ENCODE data around the gene EEIG1.
A peak's percentile ranks its signal among the peaks of the same experiment; 100 is the strongest.

EEIG1 gene

GRCh38 chr9:127980060-127980705 lies 606 bp downstream of the EEIG1 start:
- Histone ChIP-seq H3K4me3 (peak overlapping the region; percentile 83 to 95 (median 90)), H3K27ac (peak overlapping the region; percentile 52 to 80 (median 74); a peak in 21 of 22 replicates), H3K9ac (peak overlapping the region; percentile 78 to 89 (median 85)), H3K9me3 (replicated peaks in 1 of 11) (no peaks in the 10 kb centered on the region), H3K27me3 (peaks cover 0 to 15% (median 6%) of the 10 kb centered on the region in 11 experiments; a peak in 9 of 22 replicates), H3K36me3 (no peaks in the 10 kb centered on the region), H3K4me2 (peak overlapping the region; percentile 86 to 100 (median 98)), H3K4me1 (peaks cover 50 to 92% (median 87%) of the 10 kb centered on the region in 10 experiments), H4K20me1 (peaks cover 22 to 55% (median 52%) of the 10 kb centered on the region in 11 experiments; a peak in 20 of 22 replicates)
- no peak for TF ChIP-seq Cebpa-rat (IDR thresholded peaks at IDR 0.05)

DNA sequence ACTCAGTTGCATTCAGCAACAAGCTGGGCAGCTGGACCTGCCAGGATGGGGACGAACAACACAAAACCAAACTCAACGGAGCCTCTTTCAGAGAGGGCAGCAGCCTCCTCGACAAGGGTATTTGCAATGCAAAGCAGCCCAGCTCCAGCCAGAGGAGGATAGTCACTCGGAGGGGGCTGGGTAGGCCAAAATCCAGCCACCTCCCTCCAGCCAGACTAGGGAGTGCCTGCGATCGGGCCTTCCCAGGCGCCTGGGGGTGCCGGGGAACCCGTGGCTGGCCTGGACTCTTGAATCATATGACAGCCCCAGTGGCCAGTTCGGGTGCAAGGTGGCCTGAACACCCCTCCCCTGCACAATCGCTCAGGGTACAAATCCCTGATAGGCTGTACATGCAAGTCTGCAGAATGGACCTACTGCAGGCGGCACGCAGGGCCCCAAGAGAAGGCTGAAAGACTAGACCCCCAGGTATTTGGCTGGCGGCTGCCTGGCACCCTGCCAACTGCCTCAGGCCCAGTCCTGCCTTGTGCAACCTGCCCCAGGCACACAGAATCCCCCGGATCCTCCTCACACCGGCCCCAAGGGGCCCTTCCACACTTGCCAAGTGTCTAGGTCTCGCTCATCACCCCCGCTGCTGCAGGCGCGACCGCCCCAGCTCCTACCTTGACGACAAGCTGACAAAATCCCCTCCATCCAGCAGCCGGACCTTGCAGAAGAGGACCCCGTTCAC lies 1.3 kb downstream of the EEIG1 start:
- peak overlapping the region; percentile 78 to 89 (median 85) for H3K9ac ChIP-seq
- peak overlapping the region; percentile 83 to 95 (median 90) for H3K4me3 ChIP-seq
- TF ChIP-seq Cebpa-rat (IDR thresholded peaks at IDR 0.05) = no peak
- peaks cover 0 to 15% (median 6%) of the 10 kb centered on the region in 11 experiments; a peak in 9 of 22 replicates for H3K27me3 ChIP-seq
- H3K4me2 ChIP-seq = peak overlapping the region; percentile 86 to 100 (median 98)
- peaks cover 50 to 92% (median 87%) of the 10 kb centered on the region in 10 experiments for H3K4me1 ChIP-seq
- no peaks in the 10 kb centered on the region for H3K36me3 ChIP-seq
- H4K20me1 ChIP-seq = peaks cover 29 to 62% (median 58%) of the 10 kb centered on the region in 11 experiments; a peak in 20 of 22 replicates
- peak overlapping the region in 2 of 11 experiments; percentile 74 to 76; a peak in 4 of 22 replicates for H3K27ac ChIP-seq
- H3K9me3 ChIP-seq (replicated peaks in 1 of 11) = no peaks in the 10 kb centered on the region

DNA sequence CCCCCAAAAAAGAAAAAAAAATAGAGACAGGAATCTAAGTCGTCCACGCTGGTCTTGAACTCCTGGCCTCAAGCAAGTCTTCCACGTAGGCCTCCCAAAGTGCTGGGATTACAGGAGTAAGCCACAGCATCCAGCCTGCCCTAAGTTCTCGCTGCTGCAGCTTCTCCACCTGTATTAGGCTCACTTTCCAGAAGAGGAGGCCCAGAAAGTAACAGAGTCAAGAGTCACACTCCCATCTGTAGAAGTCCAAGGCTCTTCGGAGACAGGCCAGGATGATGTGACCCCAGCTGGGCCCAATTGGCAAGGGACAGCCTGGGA lies 1.8 kb downstream of the EEIG1 start:
- Histone ChIP-seq H4K20me1 (peaks cover 34 to 67% (median 64%) of the 10 kb centered on the region in 11 experiments; a peak in 20 of 22 replicates), H3K4me3 (peak overlapping the region; percentile 83 to 95 (median 90)), H3K4me1 (peaks cover 50 to 92% (median 87%) of the 10 kb centered on the region in 10 experiments), H3K36me3 (no peaks in the 10 kb centered on the region), H3K9ac (peak overlapping the region; percentile 78 to 89 (median 85); a peak in 17 of 22 replicates), H3K9me3 (replicated peaks in 1 of 11) (no peaks in the 10 kb centered on the region), H3K4me2 (peak overlapping the region; percentile 86 to 100 (median 98)), H3K27ac (no peak overlapping the region), H3K27me3 (peaks cover 0 to 15% (median 6%) of the 10 kb centered on the region in 11 experiments; a peak in 9 of 22 replicates)
- TF ChIP-seq Cebpa-rat (IDR thresholded peaks at IDR 0.05) = no peak

DNA sequence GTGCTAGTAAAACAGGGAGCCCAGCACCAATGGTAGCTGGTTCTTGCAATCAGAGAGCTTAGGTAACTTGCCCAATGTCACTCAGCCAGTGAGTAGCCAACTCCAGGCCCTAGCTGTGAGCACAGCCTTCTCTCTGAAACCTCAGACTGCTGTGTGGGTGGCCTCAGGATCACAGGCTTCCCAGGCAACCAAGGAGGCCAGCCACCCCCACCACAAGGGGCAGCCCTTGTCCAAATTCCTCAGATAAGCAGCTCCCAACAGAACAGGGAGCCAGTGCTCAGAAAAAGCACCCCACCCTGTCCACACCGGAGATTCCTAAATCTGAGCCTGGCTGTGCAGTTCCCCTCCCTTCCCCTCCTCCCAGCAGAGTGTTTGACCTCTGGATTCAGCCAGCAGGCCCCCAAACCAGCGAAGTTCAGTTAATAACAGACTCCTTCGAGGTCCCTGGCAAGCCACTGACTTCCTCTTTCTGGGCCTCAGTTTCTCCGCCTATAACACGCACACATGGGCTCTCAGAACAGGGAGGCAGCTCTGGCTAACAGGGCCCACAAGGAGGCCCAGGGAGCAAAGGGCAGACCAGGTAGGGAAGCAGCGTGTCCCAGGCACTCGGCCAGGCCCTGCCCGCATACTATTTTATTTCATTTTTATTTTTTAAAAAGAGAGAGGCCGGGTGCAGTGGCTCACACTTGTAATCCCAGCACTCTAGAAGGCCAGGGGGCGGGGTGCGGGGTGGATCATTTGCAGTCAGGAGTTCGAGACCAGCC lies 2.7 kb downstream of the EEIG1 start:
- Histone ChIP-seq H3K9me3 (replicated peaks in 1 of 11) (no peaks in the 10 kb centered on the region), H3K4me2 (peak overlapping the region; percentile 86 to 100 (median 98)), H3K36me3 (no peaks in the 10 kb centered on the region), H3K4me3 (0 out of 20 replicates have a peak overlapping the region, but pooled peaks of 2 of the 10 experiments have one; percentile 0 to 86), H4K20me1 (peaks cover 43 to 76% (median 73%) of the 10 kb centered on the region in 11 experiments; a peak in 20 of 22 replicates), H3K9ac (peak overlapping the region in 8 of 11 experiments; percentile 27 to 89 (median 44); a peak in 13 of 22 replicates), H3K27ac (peak overlapping the region in 1 of 11 experiments; percentile 11; a peak in 1 of 22 replicates), H3K27me3 (peaks cover 0 to 15% (median 6%) of the 10 kb centered on the region in 11 experiments; a peak in 9 of 22 replicates), H3K4me1 (peaks cover 50 to 92% (median 87%) of the 10 kb centered on the region in 10 experiments)
- no peak for TF ChIP-seq Cebpa-rat (IDR thresholded peaks at IDR 0.05)

DNA sequence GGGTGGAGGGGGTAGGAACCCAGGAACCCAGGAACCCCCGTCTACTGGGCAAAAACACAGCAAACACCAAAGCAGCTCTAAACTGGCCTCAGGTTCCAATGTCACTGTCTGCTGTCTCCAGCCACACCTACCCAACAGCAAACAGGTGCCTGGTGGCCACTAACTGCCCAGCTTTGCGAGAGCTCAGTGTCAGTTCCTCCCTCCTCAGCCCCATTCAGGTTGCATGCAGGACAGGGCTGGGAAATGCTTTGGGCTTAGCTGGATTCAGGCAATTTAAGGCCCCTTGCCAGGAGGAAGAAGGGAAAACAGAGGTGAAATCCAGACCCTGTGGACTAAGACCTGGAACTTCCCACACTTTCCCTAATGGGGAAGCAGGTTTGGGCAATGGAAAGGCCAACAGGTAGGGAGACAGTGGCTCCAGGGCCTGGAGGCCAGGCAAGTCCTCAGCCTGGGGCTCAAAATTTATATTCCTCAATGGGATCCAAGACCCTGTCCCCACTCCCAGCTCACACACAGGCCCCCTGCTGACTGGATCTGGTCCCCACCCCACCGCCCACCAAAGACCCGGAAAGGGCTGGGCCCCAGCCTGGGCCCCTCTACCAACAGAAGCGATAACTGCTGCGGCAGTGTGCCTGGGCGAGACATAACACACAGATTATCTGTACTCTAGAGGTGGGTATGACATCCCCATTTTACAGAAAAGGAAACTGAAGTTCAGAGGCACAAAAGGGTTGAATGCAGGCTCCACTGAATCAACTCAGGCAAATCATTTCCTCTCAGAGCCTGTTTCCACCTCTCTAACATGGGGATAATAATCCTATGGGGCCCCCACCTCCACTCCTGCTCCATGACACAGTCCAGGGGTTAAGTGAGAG lies 3.5 kb downstream of the EEIG1 start:
- TF ChIP-seq Cebpa-rat (IDR thresholded peaks at IDR 0.05) = no peak
- H3K4me2 ChIP-seq = peak overlapping the region; percentile 86 to 100 (median 98)
- no peaks in the 10 kb centered on the region for H3K36me3 ChIP-seq
- H3K9ac ChIP-seq = peak overlapping the region in 8 of 11 experiments; percentile 27 to 89 (median 44); a peak in 8 of 22 replicates
- H3K9me3 ChIP-seq (replicated peaks in 1 of 11) = no peaks in the 10 kb centered on the region
- peaks cover 0 to 15% (median 6%) of the 10 kb centered on the region in 11 experiments; a peak in 9 of 22 replicates for H3K27me3 ChIP-seq
- no peak overlapping the region for H3K27ac ChIP-seq
- H3K4me1 ChIP-seq = peaks cover 52 to 92% (median 87%) of the 10 kb centered on the region in 10 experiments
- H4K20me1 ChIP-seq = peaks cover 51 to 84% (median 81%) of the 10 kb centered on the region in 11 experiments; a peak in 21 of 22 replicates
- no peak overlapping the region for H3K4me3 ChIP-seq

- no peak overlapping the region for H3K27ac ChIP-seq
- H3K4me3 ChIP-seq = no peak overlapping the region
- H4K20me1 ChIP-seq = peaks cover 53 to 92% (median 88%) of the 10 kb centered on the region in 11 experiments; a peak in 21 of 22 replicates
- peaks cover 0 to 15% (median 6%) of the 10 kb centered on the region in 11 experiments; a peak in 9 of 22 replicates for H3K27me3 ChIP-seq
- H3K9me3 ChIP-seq (replicated peaks in 1 of 11) = no peaks in the 10 kb centered on the region
- no peak for TF ChIP-seq Cebpa-rat (IDR thresholded peaks at IDR 0.05)
- H3K4me2 ChIP-seq = peak overlapping the region in 8 of 11 experiments; percentile 28 to 92 (median 58); a peak in 10 of 22 replicates
- peaks cover 54 to 92% (median 87%) of the 10 kb centered on the region in 10 experiments for H3K4me1 ChIP-seq
- no peaks in the 10 kb centered on the region for H3K36me3 ChIP-seq
- H3K9ac ChIP-seq = no peak overlapping the region
Measured at GRCh38 chr9:127976498-127976897, 4.3 kb downstream of the EEIG1 start.

- Histone ChIP-seq H3K4me3 (no peak overlapping the region), H3K4me1 (peaks cover 59 to 96% (median 92%) of the 10 kb centered on the region in 10 experiments), H3K27me3 (peaks cover 0 to 15% (median 6%) of the 10 kb centered on the region in 11 experiments; a peak in 9 of 22 replicates), H3K9ac (peak overlapping the region in 6 of 11 experiments; percentile 11 to 45 (median 38); a peak in 6 of 22 replicates), H4K20me1 (peaks cover 53 to 100% (median 95%) of the 10 kb centered on the region in 11 experiments; a peak in 21 of 22 replicates), H3K9me3 (replicated peaks in 1 of 11) (no peaks in the 10 kb centered on the region), H3K36me3 (no peaks in the 10 kb centered on the region), H3K4me2 (peak overlapping the region in 8 of 11 experiments; percentile 28 to 92 (median 58); a peak in 15 of 22 replicates), H3K27ac (0 out of 22 replicates have a peak overlapping the region, but pooled peaks of 1 of the 11 experiments have one; percentile 5)
- TF ChIP-seq Cebpa-rat (IDR thresholded peaks at IDR 0.05) = no peak
Measured at GRCh38 chr9:127975376-127976315, 5.1 kb downstream of the EEIG1 start.
